Testis (tissue), 2 donors: ENCODE results near the gene NR2E1.

Experiments
- POLR2A ChIP-seq: fragments of 450-650 bp; IDR thresholded peaks from one replicate; pipeline ENCODE4 v1.6.1; 2017; ENCODE audit warnings: antibody characterized with exemption, mild to moderate bottlenecking, moderate library complexity
- TF ChIP-seq, protein P1 (sequence below), 3 experiments: fragments of 450-650 bp in 2 of 3; fragments of 200-600 bp in 1 of 3; sonication (generic) in 1 of 3; IDR thresholded peaks; one replicate each; pipeline ENCODE4 v1.5.1; 2016 to 2019; ENCODE audit warnings: antibody characterized with exemption in 3 of 3, mild to moderate bottlenecking in 2 of 3, moderate library complexity in 1 of 3

- TF ChIP-seq, protein P1, sequence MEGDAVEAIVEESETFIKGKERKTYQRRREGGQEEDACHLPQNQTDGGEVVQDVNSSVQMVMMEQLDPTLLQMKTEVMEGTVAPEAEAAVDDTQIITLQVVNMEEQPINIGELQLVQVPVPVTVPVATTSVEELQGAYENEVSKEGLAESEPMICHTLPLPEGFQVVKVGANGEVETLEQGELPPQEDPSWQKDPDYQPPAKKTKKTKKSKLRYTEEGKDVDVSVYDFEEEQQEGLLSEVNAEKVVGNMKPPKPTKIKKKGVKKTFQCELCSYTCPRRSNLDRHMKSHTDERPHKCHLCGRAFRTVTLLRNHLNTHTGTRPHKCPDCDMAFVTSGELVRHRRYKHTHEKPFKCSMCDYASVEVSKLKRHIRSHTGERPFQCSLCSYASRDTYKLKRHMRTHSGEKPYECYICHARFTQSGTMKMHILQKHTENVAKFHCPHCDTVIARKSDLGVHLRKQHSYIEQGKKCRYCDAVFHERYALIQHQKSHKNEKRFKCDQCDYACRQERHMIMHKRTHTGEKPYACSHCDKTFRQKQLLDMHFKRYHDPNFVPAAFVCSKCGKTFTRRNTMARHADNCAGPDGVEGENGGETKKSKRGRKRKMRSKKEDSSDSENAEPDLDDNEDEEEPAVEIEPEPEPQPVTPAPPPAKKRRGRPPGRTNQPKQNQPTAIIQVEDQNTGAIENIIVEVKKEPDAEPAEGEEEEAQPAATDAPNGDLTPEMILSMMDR (IDR thresholded peaks at IDR 0.05) = no peak
- no peak for TF ChIP-seq POLR2A
These were observed 35.6 kb upstream of the NR2E1 start for GRCh38 chr6:108130262-108130661.
